Activated naive CD4-positive, alpha-beta T cell treated with anti-CD3 and anti-CD28 coated beads, Interleukin-2, amount 50 U/mL, for 16 hours (primary cell): ENCODE measurements around the gene CTU2.

Experiments
- DNase-seq: peaks from one replicate; pipeline ENCODE4 v3.0.0-alpha.2; 2020

CTU2 gene

GRCh38 chr16:88681709-88682451, 24.4 kb upstream of the CTU2 start:
- DNase-seq: peak; percentile 67

GRCh38 chr16:88684569-88685155, 21.6 kb upstream of the CTU2 start:
- DNase-seq: no peak

- DNase-seq: peak; percentile 80
Measured at GRCh38 chr16:88685156-88686061, 20.9 kb upstream of the CTU2 start.

GRCh38 chr16:88686062-88686438, 20.3 kb upstream of the CTU2 start:
- DNase-seq: peak; percentile 53

GRCh38 chr16:88686439-88687253, 19.7 kb upstream of the CTU2 start, which contains the start of gene SNAI3:
TSS of gene SNAI3 (minus strand) at chr16:88686507. CDS start at chr16:88686406, 101 bp downstream.
- peak; percentile 86 for DNase-seq

GRCh38 chr16:88687254-88687576, 19.1 kb upstream of the CTU2 start:
- no peak for DNase-seq

GRCh38 chr16:88687676-88688012, 18.7 kb upstream of the CTU2 start:
- no peak for DNase-seq

- DNase-seq: no peak
Measured at GRCh38 chr16:88688013-88688778, 18.1 kb upstream of the CTU2 start.

GRCh38 chr16:88690341-88691128, 15.8 kb upstream of the CTU2 start:
- no peak for DNase-seq

GRCh38 chr16:88691129-88691813, 15.0 kb upstream of the CTU2 start:
- DNase-seq: no peak

- no peak for DNase-seq
Measured at GRCh38 chr16:88691924-88692560, 14.3 kb upstream of the CTU2 start.

- no peak for DNase-seq
Measured at GRCh38 chr16:88692861-88693260, 13.4 kb upstream of the CTU2 start.

- no peak for DNase-seq
Measured at GRCh38 chr16:88693420-88694177, 12.7 kb upstream of the CTU2 start.

GRCh38 chr16:88694221-88695087, 11.8 kb upstream of the CTU2 start:
- no peak for DNase-seq

- DNase-seq: no peak
Measured at GRCh38 chr16:88695218-88695617, 11.1 kb upstream of the CTU2 start.

- no peak for DNase-seq
Measured at GRCh38 chr16:88695753-88696152, 10.6 kb upstream of the CTU2 start.

- DNase-seq: no peak
Measured at GRCh38 chr16:88696441-88696840, 9.9 kb upstream of the CTU2 start.

GRCh38 chr16:88697116-88697830, 9.0 kb upstream of the CTU2 start:
- no peak for DNase-seq
